SK-N-MC (cell line): ENCODE data around the gene HLCS.

ENCODE experiments used
- EZH2 ChIP-seq: fragments of 200-600 bp; sonication (generic); IDR thresholded peaks from one replicate; pipeline ENCODE4 v1.6.1; 2017; ENCODE audit warnings: antibody characterized with exemption
- FOXP2 ChIP-seq: optimal IDR thresholded peaks from 2 replicates; pipeline ENCODE3; 2011; ENCODE audit warnings: mild to moderate bottlenecking, moderate library complexity; ENCODE audit not compliant: insufficient read depth; ENCODE audit errors: extremely low read length, control extremely low read depth
- POLR2AphosphoS5 ChIP-seq: IDR thresholded peaks from 2 replicates; pipeline ENCODE4 v1.6.1; 2012; ENCODE audit warnings: mild to moderate bottlenecking, low read depth, low read length, borderline replicate concordance

DNA sequence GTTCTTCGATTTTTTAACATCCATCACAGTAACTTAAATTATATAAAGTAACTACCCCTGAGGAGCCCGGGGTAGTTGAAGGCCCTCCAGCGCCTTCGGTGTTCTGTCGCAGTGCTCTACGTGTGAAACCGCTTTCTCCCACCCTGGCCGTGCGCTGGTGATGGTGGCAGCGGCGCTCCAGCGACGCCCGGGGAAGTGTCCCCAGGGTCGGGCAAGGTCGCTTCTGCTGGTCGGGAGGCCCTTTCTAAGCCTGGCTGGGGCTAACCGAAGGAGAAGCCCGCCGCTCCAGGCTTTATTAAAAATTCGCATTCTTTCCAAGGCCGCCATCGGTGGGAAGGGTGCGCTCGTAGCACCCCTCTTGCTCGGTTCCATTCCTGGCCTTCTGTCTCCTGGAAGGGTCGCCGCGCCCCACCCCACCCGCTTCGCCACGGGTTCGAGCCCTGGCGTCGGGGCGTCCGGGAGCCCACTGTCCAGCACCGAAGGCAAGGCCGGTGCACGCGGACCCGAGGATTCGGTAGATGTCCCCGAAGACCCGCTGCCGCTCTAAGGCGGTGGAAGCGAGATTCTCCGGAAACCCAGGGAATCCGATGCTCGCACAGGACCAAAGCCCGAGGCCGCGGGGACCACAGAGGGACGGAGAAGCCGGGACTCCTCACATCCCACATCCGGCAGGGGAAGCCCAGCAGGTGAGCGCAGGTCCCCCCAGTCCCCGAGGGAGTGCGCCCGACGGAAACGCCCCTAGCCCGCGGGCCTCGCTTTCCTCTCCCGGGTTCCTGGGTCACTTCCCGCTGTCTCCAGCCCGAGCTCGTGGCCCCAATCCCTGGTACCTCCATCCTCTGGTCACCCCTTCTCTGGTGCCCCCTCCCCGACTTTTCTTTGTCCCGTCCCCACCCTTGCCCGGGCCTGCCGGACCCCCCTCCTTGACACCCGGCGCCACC lies 39.3 kb upstream of the HLCS start:
- TF ChIP-seq EZH2 (no peak), POLR2AphosphoS5 (no peak), FOXP2 (no peak)
